Loucy (cell line): ENCODE results near the gene SMURF1.

Source experiments
- CTCF ChIP-seq: fragments of 200-600 bp; sonication (generic); conservative IDR thresholded peaks from 2 replicates; pipeline ENCODE4 v1.5.1; 2014; ENCODE audit warnings: mild to moderate bottlenecking, antibody characterized with exemption, low read length
- EZH2phosphoT487 ChIP-seq: fragments of 200-600 bp; IDR thresholded peaks from 2 replicates; pipeline ENCODE4 v1.6.1; 2018; ENCODE audit warnings: antibody characterized with exemption, mild to moderate bottlenecking, moderate library complexity, borderline replicate concordance

- no peak for TF ChIP-seq CTCF
- TF ChIP-seq EZH2phosphoT487 = no peak
These were observed 165.2 kb downstream of the SMURF1 start for GRCh38 chr7:98978672-98979071.
